BLaER1 treated with 17β-estradiol and CSF1 and Interleukin-3, amounts not matched to agents 10 nM and 100 nM (cell line): ENCODE results near the gene FAM193B.

Source experiments
- H3K27ac ChIP-seq, 11 experiments: shearing (Covaris generic); formaldehyde crosslinking; 2 replicates each; pipeline ENCODE4 v1.8.1; 2022
- H3K27me3 ChIP-seq, 11 experiments: shearing (Covaris generic); formaldehyde crosslinking; 2 replicates each; pipeline ENCODE4 v1.8.1; 2022
- H3K36me3 ChIP-seq, 11 experiments: shearing (Covaris generic); formaldehyde crosslinking; 2 replicates each; pipeline ENCODE4 v1.8.1; 2022
- H3K4me1 ChIP-seq, 10 experiments: shearing (Covaris generic); formaldehyde crosslinking; 2 replicates each; pipeline ENCODE4 v1.8.1; 2022
- H3K4me2 ChIP-seq, 11 experiments: shearing (Covaris generic); formaldehyde crosslinking; 2 replicates each; pipeline ENCODE4 v1.8.1; 2022
- H3K4me3 ChIP-seq, 10 experiments: shearing (Covaris generic); formaldehyde crosslinking; 2 replicates each; pipeline ENCODE4 v1.8.1; 2022
- H3K9ac ChIP-seq, 11 experiments: shearing (Covaris generic); formaldehyde crosslinking; 2 replicates each; pipeline ENCODE4 v1.8.1; 2022
- H3K9me3 ChIP-seq, 11 experiments: shearing (Covaris generic); formaldehyde crosslinking; replicated peaks in 1 of 11; 2 replicates each; pipeline ENCODE4 v1.8.1; 2022
- H4K20me1 ChIP-seq, 11 experiments: shearing (Covaris generic); formaldehyde crosslinking; 2 replicates each; pipeline ENCODE4 v1.8.1; 2022
- Cebpa-rat ChIP-seq, 11 experiments: shearing (Covaris generic); IDR thresholded peaks; 2 replicates each; pipeline ENCODE4 v1.8.1; 2022

Gene FAM193B

GRCh38 chr5:177495243-177496060 is 58.9 kb downstream of the FAM193B start:
- H3K4me3 ChIP-seq = peak overlapping the region; percentile 73 to 89 (median 83); a peak in 19 of 20 replicates
- peaks cover 10 to 67% (median 35%) of the 10 kb centered on the region in 11 experiments; a peak in 17 of 22 replicates for H4K20me1 ChIP-seq

GRCh38 chr5:177494346-177495195 is 59.8 kb downstream of the FAM193B start:
- H3K9ac ChIP-seq = peak overlapping the region; percentile 79 to 91 (median 88); a peak in 21 of 22 replicates
- H3K36me3 ChIP-seq = peaks cover 21 to 47% (median 34%) of the 10 kb centered on the region in 11 experiments; a peak in 21 of 22 replicates

More at GRCh38 chr5:177495243-177496060, 58.9 kb downstream of the FAM193B start:
- Histone ChIP-seq H3K9me3 (no peaks in the 10 kb centered on the region), H3K27me3 (peaks cover 0 to 25% (median 0%) of the 10 kb centered on the region in 11 experiments; a peak in 4 of 22 replicates), H3K36me3 (peaks cover 21 to 40% (median 27%) of the 10 kb centered on the region in 11 experiments; a peak in 21 of 22 replicates), H3K4me2 (peak overlapping the region; percentile 97 to 100 (median 100)), H3K4me1 (peaks cover 71 to 90% (median 87%) of the 10 kb centered on the region in 10 experiments), H3K9ac (peak overlapping the region; percentile 79 to 91 (median 88); a peak in 21 of 22 replicates), H3K27ac (peak overlapping the region in 10 of 11 experiments; percentile 79 to 93 (median 88); a peak in 21 of 22 replicates)
- TF ChIP-seq Cebpa-rat (IDR thresholded peaks at IDR 0.05) = no peak

DNA sequence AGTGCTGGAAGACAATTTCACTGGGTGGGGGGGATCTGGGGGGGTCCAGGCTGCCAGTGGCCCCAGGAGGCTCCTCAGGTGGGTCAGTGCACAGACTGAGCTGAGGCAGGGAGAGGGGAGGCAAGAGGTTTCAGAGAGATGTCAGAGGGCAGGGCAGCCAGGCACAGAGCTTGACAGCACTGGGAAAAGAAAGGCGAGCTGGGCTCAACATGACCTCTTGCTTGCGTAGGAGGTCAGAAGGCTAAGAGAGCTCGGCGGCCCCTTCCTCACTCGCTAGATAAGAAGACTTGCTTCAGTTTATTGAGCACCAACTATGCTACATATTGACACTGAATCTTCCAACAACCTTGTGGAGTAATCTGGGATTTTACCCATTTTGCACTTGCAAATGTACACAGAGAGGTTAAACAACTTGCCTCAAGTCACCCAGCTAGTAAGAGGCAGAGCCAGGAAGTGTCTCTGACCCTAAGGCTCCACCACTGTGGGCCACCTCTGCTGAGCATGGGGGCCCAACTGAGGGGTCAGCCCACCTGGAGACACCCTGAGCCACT is 60.5 kb downstream of the FAM193B start:
- Histone ChIP-seq H4K20me1 (peaks cover 24 to 76% (median 46%) of the 10 kb centered on the region in 11 experiments; a peak in 21 of 22 replicates), H3K27me3 (peaks cover 0 to 9% (median 0%) of the 10 kb centered on the region in 11 experiments; a peak in 4 of 22 replicates), H3K9me3 (no peaks in the 10 kb centered on the region), H3K36me3 (peaks cover 25 to 54% (median 40%) of the 10 kb centered on the region in 11 experiments; a peak in 21 of 22 replicates), H3K27ac (peak overlapping the region in 10 of 11 experiments; percentile 70 to 93 (median 88); a peak in 20 of 22 replicates), H3K4me1 (peaks cover 81 to 90% (median 87%) of the 10 kb centered on the region in 10 experiments), H3K4me2 (peak overlapping the region; percentile 97 to 100 (median 100)), H3K4me3 (peak overlapping the region in 2 of 10 experiments; percentile 88 to 89; a peak in 6 of 20 replicates), H3K9ac (peak overlapping the region in 10 of 11 experiments; percentile 79 to 91 (median 88); a peak in 18 of 22 replicates)
- TF ChIP-seq Cebpa-rat (IDR thresholded peaks at IDR 0.05) = no peak

More at GRCh38 chr5:177494346-177495195, 59.8 kb downstream of the FAM193B start:
- peak overlapping the region in 9 of 10 experiments; percentile 79 to 89 (median 83); a peak in 17 of 20 replicates for H3K4me3 ChIP-seq
- no peaks in the 10 kb centered on the region for H3K9me3 ChIP-seq
- peak overlapping the region in 10 of 11 experiments; percentile 70 to 93 (median 88); a peak in 21 of 22 replicates for H3K27ac ChIP-seq
- TF ChIP-seq Cebpa-rat (IDR thresholded peaks at IDR 0.05) = no peak
- peaks cover 0 to 16% (median 0%) of the 10 kb centered on the region in 11 experiments; a peak in 4 of 22 replicates for H3K27me3 ChIP-seq
- H4K20me1 ChIP-seq = peaks cover 17 to 69% (median 40%) of the 10 kb centered on the region in 11 experiments; a peak in 21 of 22 replicates
- peak overlapping the region; percentile 97 to 100 (median 100) for H3K4me2 ChIP-seq
- peaks cover 80 to 90% (median 87%) of the 10 kb centered on the region in 10 experiments for H3K4me1 ChIP-seq

DNA sequence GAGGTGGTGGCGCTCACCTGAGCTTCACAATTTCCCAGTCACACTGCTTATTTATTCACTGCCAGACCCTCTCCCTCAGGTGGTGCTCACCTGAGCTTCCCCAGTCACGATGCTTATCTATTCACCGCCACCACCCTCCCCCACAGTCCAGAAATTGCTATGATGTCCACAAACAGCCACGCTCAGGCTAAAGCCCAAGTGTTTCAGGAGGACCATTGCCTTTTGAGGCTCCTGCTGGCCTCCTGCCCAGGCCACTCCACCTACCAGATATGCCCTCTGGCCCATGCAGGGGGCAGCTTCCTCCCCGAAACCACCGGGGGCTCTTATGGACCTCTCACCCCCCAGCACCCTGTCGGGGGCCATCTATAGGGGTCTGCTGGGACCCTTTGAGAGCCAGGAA is 61.5 kb downstream of the FAM193B start:
- Histone ChIP-seq H3K4me3 (no peak overlapping the region), H3K4me1 (peaks cover 71 to 89% (median 86%) of the 10 kb centered on the region in 10 experiments), H3K27me3 (no peaks in the 10 kb centered on the region), H3K4me2 (peak overlapping the region; percentile 97 to 100 (median 100); a peak in 20 of 22 replicates), H3K27ac (peak overlapping the region in 10 of 11 experiments; percentile 70 to 93 (median 88); a peak in 18 of 22 replicates), H3K9ac (peak overlapping the region in 9 of 11 experiments; percentile 84 to 91 (median 89); a peak in 15 of 22 replicates), H3K9me3 (no peaks in the 10 kb centered on the region), H4K20me1 (peaks cover 31 to 82% (median 54%) of the 10 kb centered on the region in 11 experiments), H3K36me3 (peaks cover 33 to 65% (median 50%) of the 10 kb centered on the region in 11 experiments)
- no peak for TF ChIP-seq Cebpa-rat (IDR thresholded peaks at IDR 0.05)

GRCh38 chr5:177491983-177492746 is 62.2 kb downstream of the FAM193B start:
- H3K9ac ChIP-seq = peak overlapping the region in 8 of 11 experiments; percentile 86 to 91 (median 90); a peak in 10 of 22 replicates
- peak overlapping the region in 10 of 11 experiments; percentile 35 to 100 (median 100); a peak in 15 of 22 replicates for H3K4me2 ChIP-seq
- H4K20me1 ChIP-seq = peaks cover 31 to 86% (median 60%) of the 10 kb centered on the region in 11 experiments
- no peak overlapping the region for H3K4me3 ChIP-seq
- no peaks in the 10 kb centered on the region for H3K9me3 ChIP-seq
- no peaks in the 10 kb centered on the region for H3K27me3 ChIP-seq
- H3K36me3 ChIP-seq = peaks cover 40 to 71% (median 57%) of the 10 kb centered on the region in 11 experiments
- H3K27ac ChIP-seq = peak overlapping the region in 9 of 11 experiments; percentile 84 to 93 (median 90); a peak in 17 of 22 replicates
- peaks cover 71 to 90% (median 84%) of the 10 kb centered on the region in 10 experiments for H3K4me1 ChIP-seq
- TF ChIP-seq Cebpa-rat (IDR thresholded peaks at IDR 0.05) = no peak

DNA sequence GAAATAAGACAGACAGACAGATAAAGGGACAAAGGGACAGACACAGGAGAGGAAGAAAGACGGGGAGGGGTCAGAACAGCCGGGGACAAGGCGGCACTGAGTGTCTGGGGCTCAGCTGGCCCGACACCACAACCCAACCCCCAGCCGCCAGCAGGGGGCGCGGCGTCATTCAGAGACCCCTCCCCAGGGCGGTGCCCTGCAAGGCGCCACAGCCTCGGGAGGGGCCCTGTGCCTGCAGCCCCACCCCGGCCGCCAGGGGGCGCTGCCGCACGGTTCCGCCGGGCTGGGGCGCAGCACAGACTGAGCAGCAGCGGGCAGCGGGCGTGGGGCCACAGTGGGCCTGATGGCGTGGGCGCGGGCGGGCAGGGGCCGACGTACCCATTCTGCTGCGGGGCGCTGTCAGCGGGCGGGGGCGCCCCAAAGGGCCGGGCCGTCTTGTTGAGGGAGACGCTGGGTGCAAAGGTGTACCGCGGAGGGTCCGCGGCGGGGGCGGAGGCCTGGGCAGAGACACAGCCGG is 62.9 kb downstream of the FAM193B start:
- peaks cover 29 to 91% (median 63%) of the 10 kb centered on the region in 11 experiments for H4K20me1 ChIP-seq
- H3K27me3 ChIP-seq = no peaks in the 10 kb centered on the region
- peak overlapping the region in 4 of 10 experiments; percentile 7 to 43 (median 32); a peak in 2 of 20 replicates for H3K4me3 ChIP-seq
- no peaks in the 10 kb centered on the region for H3K9me3 ChIP-seq
- H3K4me2 ChIP-seq = peak overlapping the region; percentile 74 to 97 (median 83); a peak in 21 of 22 replicates
- H3K27ac ChIP-seq = peak overlapping the region in 8 of 11 experiments; percentile 49 to 82 (median 68); a peak in 16 of 22 replicates
- no peak for TF ChIP-seq Cebpa-rat (IDR thresholded peaks at IDR 0.05)
- H3K9ac ChIP-seq = peak overlapping the region in 8 of 11 experiments; percentile 31 to 76 (median 62); a peak in 13 of 22 replicates
- peaks cover 69 to 90% (median 82%) of the 10 kb centered on the region in 10 experiments for H3K4me1 ChIP-seq
- H3K36me3 ChIP-seq = peaks cover 45 to 78% (median 63%) of the 10 kb centered on the region in 11 experiments
